Sigmoid colon (tissue), 4 donors: ENCODE data around the gene ATP1B3.

Source experiments
- CTCF ChIP-seq, 4 experiments: fragments of 450-650 bp in 3 of 4; fragments of 200-600 bp in 1 of 4; IDR thresholded peaks; one replicate each; pipeline ENCODE4 v1.5.1; 2016 to 2019; ENCODE audit warnings: antibody characterized with exemption in 4 of 4, mild to moderate bottlenecking in 3 of 4, moderate library complexity in 2 of 4
- POLR2A ChIP-seq, 2 donors: fragments of 450-650 bp; IDR thresholded peaks; one replicate each; pipeline ENCODE4 v1.6.1; 2016; ENCODE audit warnings: antibody characterized with exemption in 2 of 2, mild to moderate bottlenecking in 2 of 2, moderate library complexity in 2 of 2
- POLR2AphosphoS5 ChIP-seq, 4 donors: sonication (generic); formaldehyde crosslinking; IDR thresholded peaks; one replicate each; pipeline ENCODE4 v1.6.1; 2017; ENCODE audit warnings: antibody characterized with exemption in 4 of 4

- TF ChIP-seq CTCF (IDR thresholded peaks at IDR 0.05) (no peak), POLR2AphosphoS5 (IDR thresholded peaks at IDR 0.05) (no peak), POLR2A (IDR thresholded peaks at IDR 0.05) (no peak)
Measured at GRCh38 chr3:141930801-141931200, 54.4 kb downstream of the ATP1B3 start.
